AG09319 (cell line): ENCODE data around the gene HAAO.

Experiments
- DNase-seq: peaks from one replicate; pipeline ENCODE4 v3.0.0-alpha.2; 2010; ENCODE audit warnings: low read depth; ENCODE audit errors: extremely low read depth
- CTCF ChIP-seq: IDR thresholded peaks from 2 replicates; pipeline ENCODE4 v1.5.1; 2011; ENCODE audit warnings: low read depth, mild to moderate bottlenecking, inconsistent platforms, low read length, moderate library complexity

HAAO gene

GRCh38 chr2:42812899-42813479 lies 20.6 kb upstream of the HAAO start:
- peak; percentile 32 for TF ChIP-seq CTCF
- no peak for DNase-seq

- peak; percentile 18 for DNase-seq
- no peak for TF ChIP-seq CTCF
Measured at GRCh38 chr2:42810971-42811811, 18.8 kb upstream of the HAAO start.

- no peak for TF ChIP-seq CTCF
- DNase-seq = peak; percentile 92
Measured at GRCh38 chr2:42810121-42810970, 18.0 kb upstream of the HAAO start.

- peak; percentile 15 for TF ChIP-seq CTCF
- peak; percentile 57 for DNase-seq
Measured at GRCh38 chr2:42809819-42810120, 17.4 kb upstream of the HAAO start.

GRCh38 chr2:42809131-42809818 lies 16.9 kb upstream of the HAAO start:
- no peak for DNase-seq
- TF ChIP-seq CTCF = no peak

- no peak for TF ChIP-seq CTCF
Measured at GRCh38 chr2:42808301-42808700, 15.9 kb upstream of the HAAO start.

More at GRCh38 chr2:42808301-42808700, 15.9 kb upstream of the HAAO start:
- no peak for DNase-seq
